Tongue (tissue), 2 donors: ENCODE measurements around the gene MBD3L2. TPM values are rescaled to one million over a fixed set of nuclear protein-coding genes. Genes with fewer than 3 reads are reported as not detected.
"Not testable (repeated sequence)": the region's sequence is repeated elsewhere in the genome, so short reads cannot be mapped to it uniquely, and the experiment has no call there.

Experiments
- DNase-seq: peaks from one replicate; pipeline ENCODE4 v3.0.0-alpha.2; 2015
- total RNA-seq: library from RNA; depleted of rRNA; stranded (reverse); fragments of >200 nt; gene quantifications from one replicate; pipeline ENCODE4 v1.2.3, GENCODE V29; 2014

Gene MBD3L2
- total RNA-seq = not detected

DNA sequence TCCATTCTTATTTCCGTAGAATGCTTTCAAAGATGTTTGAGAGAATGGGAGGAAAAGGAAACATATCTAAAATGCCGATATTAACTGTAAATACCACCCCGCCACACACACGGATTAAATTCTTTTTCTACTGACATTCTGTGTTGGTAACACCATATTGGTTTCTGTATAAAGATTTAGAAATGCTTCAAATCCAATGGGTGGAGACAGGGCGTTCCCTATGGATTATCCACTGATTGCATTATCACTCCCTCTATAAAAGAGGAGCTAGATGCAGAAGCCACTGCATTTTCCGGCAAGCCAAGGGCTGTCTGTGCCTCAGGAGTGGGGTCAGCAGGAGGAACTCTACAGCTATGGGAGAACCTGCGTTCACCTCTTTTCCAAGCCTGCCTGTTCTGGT is at the start of gene MBD3L2:
MBD3L2 (plus strand) TSS at position 301 of the 400 bp plus-strand sequence; CDS start at position 354, 53 bp downstream.
- DNase-seq = not testable (repeated sequence)

DNA sequence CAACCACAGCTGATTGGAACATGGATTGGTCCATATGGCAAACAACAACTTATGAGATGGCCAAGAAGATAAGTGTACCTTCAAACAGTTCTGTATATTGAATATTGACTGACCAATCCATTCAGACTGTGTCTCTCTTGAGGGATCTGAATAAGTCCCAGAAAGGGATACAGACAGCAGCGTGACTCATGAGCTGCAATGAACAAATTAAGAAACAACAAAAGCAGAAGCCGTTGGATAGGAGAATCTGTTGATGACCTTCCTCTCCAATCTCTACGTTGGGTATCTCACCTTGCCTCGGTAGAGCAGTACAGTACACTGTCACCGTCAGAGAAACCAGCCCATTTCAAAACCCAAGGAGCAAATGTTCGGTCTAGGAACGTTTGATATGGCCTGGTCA is 49.2 kb upstream of the MBD3L2 start:
- DNase-seq = no peak

DNA sequence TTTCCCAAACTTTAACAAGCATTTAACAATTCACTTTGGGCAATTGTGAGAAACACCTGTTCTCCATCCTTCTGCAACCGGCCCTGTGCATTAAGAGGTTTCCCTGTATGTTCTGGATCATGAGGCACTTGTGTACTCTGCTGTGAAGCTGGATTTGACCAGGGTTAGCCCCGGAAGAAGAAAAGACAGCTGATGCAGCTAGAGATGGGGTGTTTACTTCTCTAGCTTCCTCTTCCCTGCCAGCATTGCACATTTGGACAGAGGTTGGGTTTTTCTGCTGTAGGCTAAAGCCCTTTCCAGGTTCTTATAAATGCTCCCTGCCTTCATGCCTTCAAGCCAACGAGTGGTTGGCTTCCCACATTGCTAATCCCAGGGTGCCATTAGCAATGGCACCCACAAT is 48.8 kb upstream of the MBD3L2 start:
- DNase-seq = no peak

DNA sequence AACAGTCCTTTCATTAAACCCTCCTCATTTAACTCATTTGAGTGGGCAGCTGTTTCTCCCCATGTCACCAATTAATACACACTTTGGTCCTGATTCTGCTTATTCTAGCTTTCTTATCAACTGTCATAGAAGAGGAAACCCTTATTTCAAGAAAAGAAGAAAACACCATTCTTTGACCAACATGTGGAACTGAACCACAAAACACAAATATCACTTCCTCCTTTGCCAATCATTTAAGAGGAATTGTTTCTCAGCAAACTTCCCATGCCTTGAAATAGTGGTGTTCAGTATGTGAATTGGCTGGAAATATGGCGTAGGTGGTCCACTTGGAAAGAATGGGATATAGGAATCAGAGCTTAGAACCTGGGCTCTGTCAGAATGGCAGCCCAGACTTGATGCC is 48.3 kb upstream of the MBD3L2 start:
- DNase-seq = no peak

DNA sequence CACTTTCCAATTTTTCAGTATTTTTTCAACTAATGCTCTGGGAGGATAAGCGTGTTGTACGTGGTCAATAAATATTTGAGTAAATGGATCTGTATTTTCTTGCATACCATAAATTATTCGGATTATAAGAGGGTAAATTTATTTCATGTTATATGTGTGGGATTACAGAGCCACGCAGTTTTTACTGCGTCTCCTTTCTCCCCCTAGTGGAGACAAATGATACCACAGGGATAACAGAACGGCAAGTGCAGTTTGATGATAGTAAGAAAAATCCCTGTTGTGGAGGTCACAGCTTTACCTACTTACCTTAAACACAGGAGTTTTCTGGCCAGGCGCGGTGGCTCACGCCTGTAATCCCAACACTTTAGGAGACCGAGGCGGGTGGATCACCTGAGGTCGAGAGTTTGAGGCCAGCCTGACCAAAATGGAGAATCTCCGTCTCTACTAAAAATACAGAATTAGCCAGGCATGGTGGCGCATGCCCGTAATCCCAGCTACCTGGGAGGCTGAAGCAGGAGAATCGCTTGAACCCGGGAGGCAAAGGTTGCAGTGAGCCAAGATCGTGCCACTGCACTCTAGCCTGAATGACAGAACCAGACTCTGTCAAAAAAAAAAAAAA is 44.7 kb upstream of the MBD3L2 start:
- no peak for DNase-seq

DNA sequence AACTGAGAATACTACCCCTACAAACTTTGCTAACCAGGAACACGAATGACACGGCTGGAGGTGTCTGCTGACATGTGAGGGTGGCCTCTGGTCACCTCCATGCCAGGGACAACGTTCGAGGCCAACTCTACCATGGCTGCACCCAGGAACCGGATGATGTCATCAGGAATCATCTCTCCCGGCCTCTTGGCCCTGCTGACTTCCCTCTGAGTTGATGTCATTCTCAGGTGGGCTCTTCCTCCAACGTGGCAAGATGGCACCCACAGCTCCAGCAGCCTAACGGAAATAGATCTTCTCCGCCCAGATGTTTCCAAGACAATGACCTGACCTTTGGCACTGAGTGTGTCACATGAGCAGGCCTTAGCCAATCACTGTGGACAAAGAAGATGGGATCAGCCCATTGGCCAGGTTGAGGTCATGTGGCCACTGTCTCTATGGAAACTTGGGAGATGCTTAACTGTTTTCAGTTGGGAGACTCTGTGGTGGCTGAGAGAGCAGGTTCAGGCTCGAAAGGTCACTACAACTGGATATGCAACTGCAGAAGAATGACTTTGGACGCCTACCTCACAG is 42.9 kb upstream of the MBD3L2 start:
- DNase-seq = no peak

DNA sequence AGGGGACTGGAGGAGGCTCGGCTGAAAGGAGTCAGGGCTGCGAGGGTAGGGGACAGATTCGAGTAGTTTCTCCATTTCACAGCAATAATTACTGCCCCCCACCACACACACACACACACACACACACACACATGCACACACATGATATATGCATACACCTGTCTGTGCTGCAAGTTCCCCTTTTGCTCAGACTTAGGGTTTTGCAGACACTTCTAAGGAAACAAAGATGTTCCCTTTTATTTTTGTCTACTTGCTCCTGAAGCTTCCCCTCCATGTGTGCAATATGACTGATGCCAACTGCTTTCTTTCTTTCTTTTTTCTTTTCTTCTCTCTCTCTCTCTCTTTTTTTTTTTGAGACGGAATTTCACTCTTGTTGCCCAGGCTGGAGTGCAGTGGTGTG is 41.3 kb upstream of the MBD3L2 start:
- no peak for DNase-seq

DNA sequence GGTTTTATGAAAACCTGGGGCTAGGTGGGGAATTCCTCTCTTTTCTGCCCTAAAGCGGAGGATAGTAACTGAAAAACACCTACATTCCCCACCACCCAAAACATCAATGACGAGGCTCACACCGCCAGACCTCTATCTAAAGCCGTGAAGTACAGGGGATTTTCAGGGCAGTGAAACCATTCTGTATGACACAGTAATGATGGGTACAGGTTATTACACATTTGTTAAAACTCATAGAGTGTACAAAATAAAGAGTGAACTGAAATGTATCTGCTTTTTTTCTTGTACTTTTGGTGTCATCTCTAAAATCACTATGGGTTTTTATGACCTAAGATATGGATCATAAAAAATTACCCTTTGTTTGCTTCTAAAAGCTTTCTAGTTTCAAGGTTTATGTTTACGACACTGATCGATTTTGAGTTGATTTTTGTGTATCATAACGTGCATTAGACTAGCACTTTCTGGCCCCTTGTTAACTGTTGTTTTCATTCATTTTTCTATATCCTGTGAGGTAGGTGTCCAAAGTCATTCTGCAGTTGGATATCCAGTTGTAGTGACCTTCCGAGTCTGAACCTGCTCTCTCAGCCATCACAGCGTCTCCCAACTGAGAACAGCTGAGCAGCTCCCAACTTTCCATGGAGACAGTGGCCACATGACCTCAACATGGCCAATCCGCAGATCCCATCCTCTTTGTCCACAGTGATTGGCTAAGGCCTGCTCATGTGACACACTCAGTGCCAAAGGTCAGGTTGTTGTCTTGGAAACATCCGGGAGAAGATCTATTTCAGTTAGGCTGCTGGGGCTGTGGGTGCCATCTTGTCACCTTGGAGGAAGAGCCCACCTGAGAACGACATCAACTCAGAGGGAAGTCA is 38.2 kb upstream of the MBD3L2 start:
- DNase-seq = no peak

DNA sequence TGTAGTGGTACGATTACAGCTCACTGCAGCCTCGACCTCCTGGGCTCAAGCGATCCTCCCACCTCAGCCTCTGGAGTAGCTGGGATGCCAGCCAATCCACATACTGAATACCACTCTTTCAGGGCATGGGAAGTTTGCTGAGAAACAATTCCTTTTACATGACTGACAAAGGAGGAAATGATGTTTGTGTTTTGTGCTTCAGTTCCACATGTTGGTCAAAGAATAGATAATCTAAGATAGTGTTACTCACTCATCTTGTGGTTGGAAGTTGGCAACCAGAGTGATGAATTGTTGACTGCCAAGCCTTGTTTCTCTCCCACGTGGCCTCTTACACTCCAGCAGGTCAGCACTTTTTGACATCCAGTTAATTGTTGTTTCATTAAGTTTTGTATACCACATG is 35.4 kb upstream of the MBD3L2 start:
- DNase-seq = no peak

DNA sequence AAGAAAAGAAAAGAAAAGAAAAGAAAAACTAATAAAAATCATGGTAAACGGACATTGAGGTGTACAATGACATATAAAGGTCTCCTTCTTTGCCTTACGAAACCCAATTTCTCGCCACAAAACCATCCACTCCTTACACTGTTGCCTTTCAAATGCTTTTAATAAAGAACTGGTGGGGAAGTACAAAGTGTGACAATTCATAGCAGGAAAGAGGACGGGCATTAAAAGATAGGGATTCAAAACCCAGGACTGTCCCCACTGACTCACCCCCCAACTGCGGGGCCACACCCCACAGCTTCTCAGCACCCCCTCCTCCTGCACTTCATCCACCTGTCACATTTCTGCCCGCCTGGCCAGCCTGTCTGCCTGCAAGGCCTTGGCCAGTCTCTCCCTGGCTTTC is 30.3 kb upstream of the MBD3L2 start:
- no peak for DNase-seq

DNA sequence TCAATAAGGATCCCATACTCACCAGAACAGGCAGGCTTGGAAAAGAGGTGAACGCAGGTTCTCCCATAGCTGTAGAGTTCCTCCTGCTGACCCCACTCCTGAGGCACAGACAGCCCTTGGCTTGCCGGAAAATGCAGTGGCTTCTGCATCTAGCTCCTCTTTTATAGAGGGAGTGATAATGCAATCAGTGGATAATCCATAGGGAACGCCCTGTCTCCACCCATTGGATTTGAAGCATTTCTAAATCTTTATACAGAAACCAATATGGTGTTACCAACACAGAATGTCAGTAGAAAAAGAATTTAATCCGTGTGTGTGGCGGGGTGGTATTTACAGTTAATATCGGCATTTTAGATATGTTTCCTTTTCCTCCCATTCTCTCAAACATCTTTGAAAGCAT is 27.8 kb upstream of the MBD3L2 start, which contains the start of gene MBD3L2B:
MBD3L2B (minus strand) TSS at position 101 of the 400 bp plus-strand sequence; CDS start at position 67, 34 bp downstream.
- DNase-seq = not testable (repeated sequence)

DNA sequence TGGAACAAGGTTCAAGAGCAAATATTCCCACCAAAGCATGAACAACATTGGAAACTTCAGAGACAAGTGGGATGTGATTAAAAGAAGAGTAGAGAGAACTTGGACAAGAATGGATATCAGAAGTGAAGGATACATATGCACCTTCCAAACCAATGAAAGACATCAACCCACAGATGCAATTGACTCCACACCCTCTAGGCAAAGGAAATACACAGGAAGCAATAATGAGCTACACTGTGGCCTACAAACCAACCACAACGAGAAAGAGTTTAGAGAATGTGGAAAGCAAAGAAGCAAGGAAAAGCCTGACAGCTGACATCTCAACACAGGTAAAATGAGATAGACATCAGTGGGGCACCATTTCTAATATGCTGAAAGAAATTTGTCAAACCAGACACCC is 20.3 kb upstream of the MBD3L2 start:
- DNase-seq = not testable (repeated sequence)

DNA sequence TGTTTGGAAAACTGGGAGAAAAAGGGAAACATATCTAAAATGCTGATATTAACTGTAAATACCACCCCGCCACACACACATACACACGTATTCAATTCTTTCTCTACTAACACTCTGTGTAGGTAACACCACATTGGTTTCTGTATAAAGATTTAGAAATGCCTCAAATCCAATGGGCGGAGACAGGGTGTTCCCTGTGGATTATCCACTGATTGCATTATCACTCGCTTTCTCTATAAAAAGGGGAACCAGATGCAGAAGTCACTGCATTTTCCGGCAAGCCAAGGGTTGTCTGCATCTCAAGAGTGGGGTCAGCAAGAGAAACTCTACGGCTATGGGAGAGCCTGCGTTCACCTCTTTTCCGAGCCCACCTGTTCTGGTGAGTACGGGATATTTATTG is 18.8 kb upstream of the MBD3L2 start, which contains the start of gene MBD3L5:
MBD3L5 (plus strand) TSS at position 301 of the 400 bp plus-strand sequence; CDS start at position 335, 34 bp downstream.
- DNase-seq = not testable (repeated sequence)

DNA sequence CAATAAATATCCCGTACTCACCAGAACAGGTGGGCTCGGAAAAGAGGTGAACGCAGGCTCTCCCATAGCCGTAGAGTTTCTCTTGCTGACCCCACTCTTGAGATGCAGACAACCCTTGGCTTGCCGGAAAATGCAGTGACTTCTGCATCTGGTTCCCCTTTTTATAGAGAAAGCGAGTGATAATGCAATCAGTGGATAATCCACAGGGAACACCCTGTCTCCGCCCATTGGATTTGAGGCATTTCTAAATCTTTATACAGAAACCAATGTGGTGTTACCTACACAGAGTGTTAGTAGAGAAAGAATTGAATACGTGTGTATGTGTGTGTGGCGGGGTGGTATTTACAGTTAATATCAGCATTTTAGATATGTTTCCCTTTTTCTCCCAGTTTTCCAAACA is 9.0 kb upstream of the MBD3L2 start, which contains the start of gene MBD3L4:
MBD3L4 (minus strand) TSS at position 101 of the 400 bp plus-strand sequence; CDS start at position 66, 35 bp downstream.
- not testable (repeated sequence) for DNase-seq

DNA sequence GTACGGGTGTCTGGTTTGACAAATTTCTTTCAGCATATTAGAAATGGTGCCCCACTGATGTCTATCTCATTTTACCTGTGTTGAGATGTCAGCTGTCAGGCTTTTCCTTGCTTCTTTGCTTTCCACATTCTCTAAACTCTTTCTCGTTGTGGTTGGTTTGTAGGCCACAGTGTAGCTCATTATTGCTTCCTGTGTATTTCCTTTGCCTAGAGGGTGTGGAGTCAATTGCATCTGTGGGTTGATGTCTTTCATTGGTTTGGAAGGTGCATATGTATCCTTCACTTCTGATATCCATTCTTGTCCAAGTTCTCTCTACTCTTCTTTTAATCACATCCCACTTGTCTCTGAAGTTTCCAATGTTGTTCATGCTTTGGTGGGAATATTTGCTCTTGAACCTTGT is 7.6 kb upstream of the MBD3L2 start:
- DNase-seq = not testable (repeated sequence)

DNA sequence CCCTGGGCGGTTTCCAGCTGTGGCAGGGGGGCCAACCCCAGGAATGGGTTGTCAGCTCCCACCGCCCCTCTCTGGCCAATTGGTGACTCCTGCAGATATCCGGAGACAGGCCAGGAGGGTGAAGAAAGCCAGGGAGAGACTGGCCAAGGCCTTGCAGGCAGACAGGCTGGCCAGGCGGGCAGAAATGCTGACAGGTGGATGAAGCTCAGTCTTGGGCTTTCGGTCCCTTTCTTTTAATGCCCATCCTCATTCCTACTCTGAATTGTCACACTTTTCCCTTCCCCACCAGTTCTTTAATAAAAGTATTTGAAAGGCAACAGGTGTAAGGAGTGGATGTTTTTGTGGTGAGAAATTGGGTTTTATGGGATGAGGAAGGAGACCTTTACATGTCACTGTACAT is 2.3 kb downstream of the MBD3L2 start:
- not testable (repeated sequence) for DNase-seq

DNA sequence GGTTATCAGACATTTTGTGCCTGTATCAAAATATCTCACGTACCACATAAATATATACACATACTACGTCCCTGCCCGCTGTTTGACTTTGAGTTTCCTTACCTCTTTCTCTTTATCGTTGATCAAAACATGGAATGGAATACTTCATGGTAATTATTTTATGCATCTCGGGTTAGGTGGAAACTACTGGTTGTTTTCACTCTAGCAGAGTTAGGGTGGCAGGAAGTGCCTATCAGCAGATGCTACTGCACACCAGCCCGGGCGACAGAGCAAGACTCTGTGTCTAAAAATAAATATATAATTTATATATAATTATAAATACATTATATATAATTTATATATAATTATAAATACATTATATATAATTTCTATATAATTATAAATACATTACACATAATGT is 3.8 kb downstream of the MBD3L2 start:
- not testable (repeated sequence) for DNase-seq

DNA sequence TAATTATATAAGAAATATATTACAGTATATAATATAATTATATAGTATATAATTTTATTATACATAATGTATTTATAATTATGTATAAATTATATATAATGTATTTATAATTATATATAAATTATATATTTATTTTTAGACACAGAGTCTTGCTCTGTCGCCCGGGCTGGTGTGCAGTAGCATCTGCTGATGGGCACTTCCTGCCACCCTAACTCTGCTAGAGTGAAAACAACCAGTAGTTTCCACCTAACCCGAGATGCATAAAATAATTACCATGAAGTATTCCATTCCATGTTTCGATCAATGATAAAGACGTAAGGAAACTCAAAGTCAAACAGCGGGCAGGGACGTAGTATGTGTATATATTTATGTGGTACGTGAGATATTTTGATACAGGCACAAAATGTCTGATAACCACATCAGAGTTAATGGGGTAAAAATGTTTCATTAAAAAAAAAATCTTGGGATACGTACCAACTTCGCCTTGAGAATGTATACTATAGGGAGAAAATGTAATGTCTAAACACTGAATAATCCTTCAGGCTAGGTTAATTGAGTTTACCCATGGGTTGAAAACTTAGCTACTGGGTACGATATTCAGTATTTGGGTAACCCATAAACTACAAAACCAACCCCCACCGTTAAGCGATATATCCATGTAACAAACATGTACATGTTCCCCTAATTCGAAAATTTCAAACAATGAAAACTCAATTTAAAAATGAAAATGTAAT is 5.7 kb downstream of the MBD3L2 start:
- DNase-seq = not testable (repeated sequence)

DNA sequence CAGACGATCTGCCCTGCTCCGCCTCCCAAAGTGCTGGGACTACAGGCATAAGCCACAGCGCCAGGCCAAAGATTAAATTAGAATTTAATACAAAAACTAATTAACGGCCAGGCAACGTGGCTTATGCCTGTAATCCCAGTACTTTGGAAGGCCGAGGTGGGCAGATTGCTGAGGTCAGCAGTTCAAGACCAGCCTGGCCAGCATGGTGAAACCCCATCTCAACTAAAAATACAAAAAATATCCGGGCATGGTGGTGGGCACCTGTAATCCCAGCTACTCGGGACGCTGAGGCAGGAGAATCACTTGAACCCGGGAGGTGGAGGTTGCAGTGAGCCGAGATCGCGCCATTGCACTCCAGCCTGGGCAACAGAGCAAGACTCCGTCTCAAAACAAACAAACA is 6.6 kb downstream of the MBD3L2 start:
- DNase-seq = not testable (repeated sequence)

DNA sequence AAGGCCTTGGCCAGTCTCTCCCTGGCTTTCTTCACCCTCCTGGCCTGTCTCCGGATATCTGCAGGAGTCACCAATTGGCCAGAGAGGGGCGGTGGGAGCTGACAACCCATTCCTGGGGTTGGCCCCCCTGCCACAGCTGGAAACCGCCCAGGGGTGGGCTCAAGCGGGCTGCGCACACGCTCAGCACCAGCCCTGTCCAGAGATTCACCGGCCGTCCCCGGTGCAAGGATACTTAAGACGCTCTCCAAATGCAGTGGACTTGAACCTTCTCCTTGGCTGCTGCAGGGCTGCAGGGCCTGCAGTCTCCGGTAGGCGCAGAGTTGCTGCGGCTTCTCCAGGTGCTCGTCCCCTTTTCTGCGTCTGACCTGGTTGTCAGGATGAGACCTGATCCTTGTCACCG is 7.2 kb downstream of the MBD3L2 start:
- not testable (repeated sequence) for DNase-seq

DNA sequence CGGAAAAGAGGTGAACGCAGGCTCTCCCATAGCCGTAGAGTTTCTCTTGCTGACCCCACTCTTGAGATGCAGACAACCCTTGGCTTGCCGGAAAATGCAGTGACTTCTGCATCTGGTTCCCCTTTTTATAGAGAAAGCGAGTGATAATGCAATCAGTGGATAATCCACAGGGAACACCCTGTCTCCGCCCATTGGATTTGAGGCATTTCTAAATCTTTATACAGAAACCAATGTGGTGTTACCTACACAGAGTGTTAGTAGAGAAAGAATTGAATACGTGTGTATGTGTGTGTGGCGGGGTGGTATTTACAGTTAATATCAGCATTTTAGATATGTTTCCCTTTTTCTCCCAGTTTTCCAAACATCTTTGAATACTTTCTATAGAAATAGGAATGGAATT is 9.5 kb downstream of the MBD3L2 start, which contains the start of gene MBD3L3:
MBD3L3 (minus strand) TSS at position 101 of the 400 bp plus-strand sequence; CDS start at position 30, 71 bp downstream.
- not testable (repeated sequence) for DNase-seq

DNA sequence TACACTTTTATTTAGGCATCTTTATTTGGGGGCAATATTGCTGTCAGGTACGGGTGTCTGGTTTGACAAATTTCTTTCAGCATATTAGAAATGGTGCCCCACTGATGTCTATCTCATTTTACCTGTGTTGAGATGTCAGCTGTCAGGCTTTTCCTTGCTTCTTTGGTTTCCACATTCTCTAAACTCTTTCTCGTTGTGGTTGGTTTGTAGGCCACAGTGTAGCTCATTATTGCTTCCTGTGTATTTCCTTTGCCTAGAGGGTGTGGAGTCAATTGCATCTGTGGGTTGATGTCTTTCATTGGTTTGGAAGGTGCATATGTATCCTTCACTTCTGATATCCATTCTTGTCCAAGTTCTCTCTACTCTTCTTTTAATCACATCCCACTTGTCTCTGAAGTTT is 10.9 kb downstream of the MBD3L2 start:
- DNase-seq = not testable (repeated sequence)
